GM21526 (cell line): ENCODE measurements around the gene IKZF2.

Experiments
- ATAC-seq: cut with Tn5 transposase; IDR thresholded peaks from one replicate; pipeline ENCODE4 v1.9.1; 2021; ENCODE audit warnings: moderate library complexity; ENCODE audit not compliant: unreplicated experiment, low FRiP score

Gene IKZF2

DNA sequence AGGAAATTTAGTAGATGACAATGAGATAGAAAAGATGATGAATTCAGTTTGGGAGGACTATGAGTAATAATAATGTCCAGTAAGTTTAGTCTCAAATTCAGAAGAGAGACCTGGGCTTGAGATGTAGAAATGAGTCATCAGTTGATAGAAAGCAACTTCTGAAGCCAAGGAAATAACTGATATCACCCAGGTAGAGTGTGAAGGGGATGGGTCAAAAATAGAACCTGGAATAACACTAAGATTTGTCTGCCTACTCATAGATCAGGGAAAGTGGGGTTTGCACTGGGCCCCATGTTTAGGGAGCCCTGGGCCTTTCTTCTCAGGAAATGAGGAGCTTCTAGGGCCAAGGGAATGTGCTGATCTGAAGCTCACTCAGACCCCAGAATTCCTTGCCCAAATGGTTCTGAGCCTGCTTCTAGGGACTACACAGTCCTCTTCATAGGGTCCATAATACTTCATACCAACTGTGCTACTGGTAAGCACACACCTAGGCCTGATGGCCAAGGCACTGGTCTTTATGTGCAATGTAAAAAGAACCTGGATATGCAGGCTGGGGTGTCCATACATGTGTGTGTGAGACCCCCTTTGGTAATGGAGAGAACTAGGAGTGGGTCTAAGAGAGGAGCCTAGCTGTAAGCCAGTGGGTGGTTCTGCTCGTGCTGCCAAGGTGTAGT lies 141.2 kb downstream of the IKZF2 start:
- ATAC-seq = no peak

DNA sequence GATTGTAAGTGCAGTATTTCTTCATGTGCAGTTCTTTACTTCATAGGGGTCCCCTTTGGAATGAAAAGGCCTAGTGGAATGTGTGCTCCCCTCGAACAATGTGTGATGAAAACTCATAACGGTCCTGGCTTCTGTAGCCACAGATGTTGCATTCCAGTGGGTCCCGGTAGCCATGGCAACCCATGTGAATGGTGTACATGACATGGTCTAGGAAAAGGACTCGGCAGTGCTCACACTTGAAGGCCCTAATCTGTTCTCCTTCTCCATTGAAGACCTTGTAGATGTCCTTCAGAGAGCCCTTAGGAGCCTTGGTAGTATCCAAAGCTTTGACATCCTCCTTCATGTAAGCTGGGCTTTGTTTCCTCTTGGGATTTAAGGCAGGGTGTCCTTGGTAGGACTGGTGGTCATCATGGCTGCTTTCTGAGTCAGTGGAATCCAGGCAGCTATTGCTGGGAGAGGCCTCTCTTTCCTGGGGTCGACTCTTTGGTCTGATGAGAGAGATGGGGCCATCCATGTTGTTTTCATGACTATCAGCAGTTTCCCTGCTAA lies 144.0 kb downstream of the IKZF2 start:
- ATAC-seq = no peak

DNA sequence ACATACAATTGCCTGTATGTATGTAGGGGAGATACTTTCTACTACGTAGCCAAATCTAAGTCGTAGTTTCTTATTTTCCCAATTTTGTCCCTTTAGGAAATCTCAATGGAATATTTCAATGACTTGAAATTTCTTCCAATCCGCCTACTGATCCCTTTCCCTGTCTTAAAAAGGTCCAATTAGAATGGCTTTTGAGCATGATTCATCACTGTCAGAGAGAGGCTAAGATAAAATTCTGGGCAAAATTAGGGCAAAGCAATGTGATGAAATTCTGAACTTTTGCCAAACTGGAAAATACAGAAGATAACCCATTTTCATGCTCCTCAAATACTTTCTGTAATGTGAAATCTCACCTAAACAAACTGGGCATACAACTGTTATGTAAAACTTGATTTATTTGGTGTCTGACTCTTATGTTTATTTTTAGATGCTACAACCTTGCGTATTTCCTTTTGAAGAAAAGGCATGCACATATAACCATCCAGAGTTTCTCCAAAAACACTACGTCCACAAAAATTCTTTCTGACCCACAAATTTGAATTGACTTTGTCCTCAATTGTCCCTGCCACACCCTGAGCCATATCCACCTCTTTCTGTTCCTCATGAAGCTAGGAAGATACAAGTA lies 147.1 kb downstream of the IKZF2 start:
- no peak for ATAC-seq

DNA sequence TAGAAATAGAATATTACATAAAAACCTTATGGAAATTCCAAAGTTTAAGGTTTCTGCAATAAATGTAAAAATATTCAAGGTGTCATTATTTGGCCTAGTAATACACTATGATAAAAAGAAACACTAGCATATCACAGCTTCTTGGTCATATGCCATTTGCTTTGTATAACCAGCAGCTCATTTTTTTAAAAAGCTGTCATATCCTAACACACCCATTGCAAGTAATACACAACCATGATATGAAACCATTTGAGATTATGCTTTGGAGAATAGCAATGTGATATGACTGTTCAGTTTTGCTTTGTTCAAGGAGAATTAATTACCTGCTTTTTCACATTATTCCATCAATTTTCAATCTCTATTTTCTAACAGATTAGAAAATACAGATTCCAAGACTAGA lies 149.0 kb downstream of the IKZF2 start:
- ATAC-seq = no peak

DNA sequence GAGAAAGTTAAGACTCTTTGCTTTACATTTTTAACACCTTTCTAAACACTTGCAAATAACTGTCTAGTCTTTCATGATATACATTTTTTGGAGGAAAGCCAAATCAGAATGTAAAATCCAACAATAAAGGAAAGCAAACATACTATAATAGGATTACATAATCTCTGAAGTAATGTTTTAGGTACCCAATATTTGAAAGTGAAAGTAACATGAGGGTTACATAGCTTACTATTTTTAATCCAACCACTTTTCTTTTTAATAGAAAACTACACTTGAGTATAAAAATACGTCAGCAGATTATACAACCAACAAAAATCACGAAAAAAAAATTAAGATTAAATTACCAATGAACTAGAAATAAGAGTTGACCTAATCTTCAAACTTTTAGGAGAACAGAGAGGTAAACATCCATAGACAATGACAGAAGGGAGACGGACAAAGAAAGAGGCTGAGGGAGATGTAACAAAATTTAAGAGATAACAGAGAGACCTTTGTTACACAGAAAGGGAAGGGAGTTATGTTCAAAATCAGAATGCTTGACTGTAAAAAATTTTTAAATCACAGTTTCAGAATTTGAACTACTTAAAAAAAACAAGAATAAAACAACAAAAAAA lies 150.0 kb downstream of the IKZF2 start:
- no peak for ATAC-seq

DNA sequence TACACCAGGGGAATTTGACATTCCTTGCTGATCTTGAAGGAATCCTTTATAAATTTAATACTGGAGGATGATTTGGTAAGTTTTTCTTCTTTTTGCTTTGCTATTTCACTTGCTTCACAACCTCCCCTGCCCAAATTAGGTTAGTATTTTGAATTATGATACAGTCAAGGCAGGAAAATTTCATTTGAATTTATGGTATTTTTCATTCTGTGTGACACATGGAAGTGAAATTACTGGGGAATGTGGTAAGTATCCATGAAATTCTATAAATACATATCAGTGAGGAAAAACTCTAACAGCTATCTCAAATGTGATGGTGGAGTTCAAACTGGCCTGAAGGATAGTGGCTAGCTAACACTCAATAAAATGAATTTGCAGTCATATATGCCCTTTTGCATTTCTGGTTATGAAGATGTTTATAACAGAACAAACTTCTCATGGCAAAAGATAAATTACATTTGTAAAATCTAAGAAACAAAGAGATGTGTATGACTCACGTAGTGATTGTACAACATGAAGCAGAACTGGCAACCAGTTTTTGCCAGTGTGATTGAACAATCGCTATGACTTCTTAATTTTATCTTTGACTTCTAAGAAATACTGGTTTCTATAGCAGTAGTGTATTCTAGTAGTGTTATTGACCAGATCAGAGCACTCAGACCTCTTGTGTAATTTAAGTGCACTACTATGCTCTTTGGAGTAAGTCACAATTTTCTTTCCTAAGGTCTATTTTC lies 152.6 kb downstream of the IKZF2 start:
- ATAC-seq = no peak

DNA sequence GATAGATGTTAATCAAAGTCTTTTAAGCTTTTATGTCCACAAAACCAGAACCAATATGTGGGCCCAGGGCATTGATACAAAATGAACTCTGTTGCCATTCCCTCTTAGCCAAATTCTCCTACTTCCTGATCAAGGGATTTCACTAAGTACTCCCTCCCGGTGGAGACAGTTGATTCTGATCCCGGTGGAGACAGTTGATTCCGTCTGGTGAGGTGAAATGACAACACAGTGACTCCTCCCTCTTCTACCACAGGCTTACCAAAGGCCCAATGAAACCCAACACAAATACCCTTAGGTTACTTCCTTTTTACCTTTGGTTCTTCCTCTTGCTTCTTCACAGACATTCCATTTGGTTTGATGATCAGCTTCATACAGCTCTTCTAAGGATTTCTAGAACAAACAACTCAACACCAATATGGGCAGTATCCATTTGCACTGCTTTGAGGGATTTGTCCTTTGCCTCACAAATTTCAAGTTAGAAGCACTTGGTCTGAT lies 153.8 kb downstream of the IKZF2 start:
- no peak for ATAC-seq

DNA sequence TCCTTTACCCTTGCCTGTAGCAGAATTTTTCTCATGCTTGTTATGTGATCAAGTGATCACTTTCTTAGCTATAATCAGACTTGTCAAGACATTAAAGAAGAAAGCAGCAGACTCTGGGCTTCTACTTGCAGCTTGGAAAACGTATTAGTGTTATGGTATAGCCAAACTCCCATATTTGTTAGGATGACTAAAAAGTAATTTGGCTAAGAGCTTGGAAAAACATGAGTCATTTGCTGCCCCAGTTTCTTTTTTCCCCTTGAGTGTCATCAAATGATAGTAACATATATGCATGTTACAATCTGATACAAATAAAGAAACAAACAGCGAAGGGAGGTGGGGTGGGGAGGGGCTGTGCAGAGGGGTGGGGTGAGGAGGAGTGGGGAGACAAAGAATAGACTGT lies 155.5 kb downstream of the IKZF2 start:
- no peak for ATAC-seq

DNA sequence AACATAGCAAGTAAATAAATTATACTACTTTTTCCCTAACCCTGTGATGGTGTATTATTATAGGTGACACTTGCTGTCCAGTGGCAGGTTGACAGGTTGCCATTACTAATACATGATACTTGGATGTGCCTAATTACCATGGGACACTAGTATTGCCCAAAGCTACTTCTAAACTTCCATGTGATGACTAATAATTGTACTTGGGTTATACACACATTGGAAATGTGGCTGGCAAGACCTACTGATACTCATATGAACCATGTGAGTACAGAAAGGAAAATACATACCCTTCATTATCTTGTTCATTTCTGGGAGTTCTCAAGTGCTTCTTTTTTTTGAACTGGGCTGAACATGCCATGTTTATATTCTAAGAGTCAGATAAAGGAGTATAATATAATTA lies 156.4 kb downstream of the IKZF2 start:
- ATAC-seq = no peak

DNA sequence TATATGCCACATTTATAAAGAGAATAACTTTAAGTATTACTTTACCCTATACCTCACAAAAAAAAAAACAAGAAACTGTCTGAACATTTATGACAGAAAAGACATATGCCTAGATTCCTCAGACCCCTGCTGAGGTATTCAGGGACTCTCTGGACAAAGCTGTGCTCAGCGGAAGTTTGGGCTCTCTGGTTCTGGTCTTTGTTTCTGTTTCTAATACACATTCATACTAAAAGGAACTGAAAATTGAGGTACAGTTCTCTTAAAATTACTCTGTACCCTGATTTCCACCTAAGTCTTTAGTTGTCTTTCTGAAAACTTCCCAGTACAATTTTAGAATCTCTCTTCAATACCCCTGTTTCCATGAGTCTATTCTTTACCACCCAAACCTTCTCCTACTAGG lies 160.3 kb downstream of the IKZF2 start:
- ATAC-seq = no peak

DNA sequence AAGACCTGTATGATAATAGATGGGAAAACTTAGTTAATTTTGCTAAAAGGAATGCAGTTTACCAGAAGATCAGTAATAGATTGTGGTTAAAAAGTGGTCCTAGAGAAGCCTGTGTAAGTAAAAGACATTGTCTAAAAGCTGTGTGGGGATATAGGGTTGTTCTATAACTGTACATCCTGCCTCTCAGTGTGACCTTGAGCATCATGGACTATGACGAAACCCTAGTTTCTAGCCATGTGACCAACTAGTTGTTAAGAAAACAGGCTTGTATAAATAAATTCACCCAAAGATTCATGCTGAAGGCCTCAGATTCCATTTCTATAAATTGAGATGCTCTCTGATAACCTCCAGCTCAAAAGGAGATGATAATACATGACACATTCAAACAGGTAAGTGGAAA lies 160.7 kb downstream of the IKZF2 start:
- no peak for ATAC-seq

DNA sequence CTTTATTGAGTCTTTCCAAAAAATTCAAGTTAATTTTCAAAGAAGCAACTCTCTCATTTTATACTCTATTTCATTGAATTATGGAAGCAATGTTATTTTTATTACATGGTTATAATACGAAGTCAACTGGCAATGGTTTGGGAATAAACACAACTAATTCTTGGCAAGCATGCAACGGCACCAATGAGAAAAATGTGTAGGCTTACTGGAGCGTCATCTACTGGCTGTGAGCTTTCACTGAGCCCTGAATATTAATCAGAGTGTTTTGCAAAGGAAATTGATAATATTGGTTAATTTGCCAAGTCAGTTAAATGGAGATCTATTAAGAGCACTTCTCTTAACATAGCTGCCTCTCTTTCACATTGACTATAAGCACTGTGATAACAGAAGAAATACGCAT lies 163.9 kb downstream of the IKZF2 start:
- no peak for ATAC-seq

DNA sequence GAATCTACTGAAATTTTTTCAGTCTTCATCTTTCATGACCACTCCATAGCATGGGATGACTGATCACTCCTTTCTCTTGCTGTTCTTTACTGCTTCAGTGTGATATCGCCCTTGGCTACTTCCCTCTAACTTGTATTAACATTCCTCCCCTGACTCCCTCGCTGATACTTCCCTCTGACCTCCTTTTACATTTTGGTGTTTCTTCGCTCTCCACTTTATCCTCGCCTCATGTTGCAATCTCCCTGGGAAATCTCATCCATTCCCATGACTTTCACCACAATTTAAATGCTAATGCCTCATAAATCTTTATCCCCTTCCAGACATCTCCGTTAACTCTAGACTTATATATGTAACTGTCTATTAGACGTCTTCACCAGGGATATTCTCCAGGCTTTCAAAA lies 167.3 kb downstream of the IKZF2 start:
- no peak for ATAC-seq

DNA sequence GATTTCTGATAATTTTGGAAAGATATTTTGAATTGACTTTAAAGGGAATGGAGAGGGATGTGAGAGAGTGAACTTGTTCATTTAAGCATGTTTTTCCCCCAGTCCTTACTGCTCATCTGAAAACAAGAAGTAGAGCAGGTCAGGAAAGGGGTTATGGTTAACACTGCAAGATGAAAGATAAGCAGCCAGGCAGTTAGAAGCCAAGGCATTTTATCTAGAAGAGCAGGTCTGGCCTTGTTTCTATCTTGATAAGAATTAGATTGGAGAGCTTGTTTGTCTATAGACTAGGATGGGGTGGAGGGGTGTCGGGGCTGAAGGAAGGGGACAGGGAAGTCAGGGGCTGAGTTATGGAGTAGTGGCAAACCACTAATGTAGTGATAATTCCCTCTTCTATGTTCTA lies 171.6 kb downstream of the IKZF2 start:
- ATAC-seq = no peak

DNA sequence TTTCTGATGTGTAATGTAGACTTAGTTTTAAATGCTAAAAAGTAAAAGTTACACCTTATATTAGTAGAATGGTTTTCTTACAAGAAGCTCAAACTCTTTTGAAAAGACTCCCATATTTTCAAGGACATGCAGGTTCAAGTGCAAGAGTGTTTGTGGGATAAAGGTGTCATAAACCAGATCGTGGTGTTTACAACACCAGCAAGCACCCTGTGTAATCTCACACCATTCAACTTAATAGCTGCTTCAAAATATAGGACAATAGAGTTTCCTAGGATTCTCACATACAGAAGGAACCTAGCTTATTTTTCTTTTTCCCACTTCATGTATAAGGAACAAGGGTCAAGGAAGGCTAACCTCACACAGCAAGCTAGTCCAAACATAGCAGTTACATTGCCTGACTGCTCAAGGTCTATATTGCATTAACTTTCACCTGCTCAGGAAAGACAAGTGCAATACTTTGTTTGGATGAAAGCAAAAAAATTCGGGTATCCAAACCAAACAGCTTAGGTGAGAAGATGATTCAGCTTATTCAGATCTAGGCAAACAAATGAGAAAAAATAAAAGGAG lies 172.3 kb downstream of the IKZF2 start:
- ATAC-seq = no peak

DNA sequence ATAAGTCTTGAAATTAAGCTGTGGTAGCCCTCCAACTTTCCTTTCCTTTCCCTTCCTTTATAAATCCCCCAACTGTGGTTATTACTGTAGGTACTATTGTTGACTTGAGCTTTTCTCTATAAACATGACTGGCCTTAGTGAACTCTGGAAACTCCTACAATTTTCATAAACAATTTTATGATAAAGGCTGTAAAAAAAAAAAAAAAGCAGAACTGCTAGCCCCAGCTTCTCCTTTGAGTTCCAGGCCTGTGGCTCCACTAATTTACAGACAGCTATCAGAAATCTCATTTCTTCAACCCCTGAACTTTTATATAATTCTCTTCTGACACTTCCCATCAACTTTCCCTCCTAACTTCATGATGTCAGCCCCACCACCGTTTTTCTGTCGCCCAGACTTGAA lies 174.3 kb downstream of the IKZF2 start:
- no peak for ATAC-seq

DNA sequence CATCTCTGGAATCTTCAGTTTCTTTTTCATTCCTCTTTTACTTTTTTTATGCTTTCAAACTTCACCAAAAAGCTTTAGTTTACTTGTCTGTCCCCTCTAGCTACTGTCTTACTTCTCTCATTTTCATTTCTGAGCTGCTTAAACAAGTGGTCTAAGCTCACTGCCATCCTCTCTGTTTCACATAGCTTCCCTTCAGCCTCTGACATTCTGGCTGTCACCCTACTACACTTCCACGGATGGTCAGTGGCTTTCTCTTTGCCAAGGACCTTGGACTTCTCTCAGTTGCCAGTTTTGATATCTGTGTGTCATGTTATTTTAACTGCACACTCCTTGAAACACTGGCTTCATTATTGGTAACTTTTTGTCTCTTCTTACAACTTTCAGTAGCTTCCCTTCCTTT lies 176.1 kb downstream of the IKZF2 start:
- no peak for ATAC-seq

DNA sequence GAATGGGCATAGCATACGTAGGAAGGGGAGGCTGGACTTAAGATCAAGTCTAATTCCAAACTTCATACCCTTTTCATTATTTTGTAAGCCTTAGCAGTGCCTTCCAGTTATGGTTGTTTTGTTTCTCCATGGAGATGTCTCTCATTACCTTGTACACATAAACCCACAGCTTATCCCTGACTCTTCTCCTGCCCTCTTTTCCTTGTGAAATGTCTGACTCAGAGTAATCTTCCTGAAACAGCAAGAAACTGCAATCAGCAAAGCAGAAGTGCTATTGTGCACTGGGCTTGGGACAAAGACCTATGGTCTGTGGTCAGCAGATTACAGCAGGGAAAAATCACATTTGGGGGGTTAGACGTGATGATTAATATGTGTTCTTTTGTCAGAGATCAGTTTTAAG lies 176.7 kb downstream of the IKZF2 start:
- no peak for ATAC-seq

DNA sequence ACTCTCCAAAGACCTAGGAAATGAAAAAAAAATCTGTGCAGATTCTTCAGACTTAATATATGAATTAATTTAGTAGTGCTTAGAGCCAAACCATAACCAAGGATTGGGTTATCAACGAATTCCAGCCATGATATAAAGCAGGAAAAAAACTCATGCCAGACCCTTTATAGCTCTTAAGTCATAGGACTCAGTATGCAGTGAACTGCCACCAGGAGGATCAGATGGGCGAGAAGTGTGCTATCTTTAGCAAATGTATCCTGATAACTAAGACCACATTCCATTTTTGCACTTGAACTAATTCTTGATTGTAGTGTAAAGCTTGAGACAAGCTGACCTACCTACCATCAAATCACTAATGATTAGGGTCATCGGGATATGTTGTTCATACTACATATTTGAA lies 178.1 kb downstream of the IKZF2 start:
- no peak for ATAC-seq

DNA sequence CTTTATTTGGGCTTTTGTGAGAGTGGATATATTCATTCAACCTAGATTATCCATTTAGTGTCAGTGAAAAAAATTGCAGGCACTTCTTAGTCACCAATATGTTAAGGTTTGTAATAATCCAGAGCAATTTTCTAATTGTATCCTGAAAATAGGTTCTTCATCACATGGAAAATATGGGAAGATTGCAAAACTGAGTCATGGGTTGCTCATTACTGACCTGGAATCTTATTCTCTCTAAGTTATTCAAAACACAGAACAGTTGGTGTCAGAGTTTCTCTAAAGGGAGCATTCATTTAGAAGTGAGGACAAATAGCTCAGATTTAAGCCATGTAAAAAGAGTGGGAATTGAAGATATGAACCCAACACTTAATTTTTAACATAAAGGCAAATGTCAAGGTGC lies 181.3 kb downstream of the IKZF2 start:
- no peak for ATAC-seq
